HG02623 (cell line): ENCODE measurements around the gene MED22.
A peak's percentile ranks its signal among the peaks of the same experiment; 100 is the strongest.
"Not testable (repeated sequence)": the region's sequence is repeated elsewhere in the genome, so short reads cannot be mapped to it uniquely, and the experiment has no call there.

Experiments
- ATAC-seq: cut with Tn5 transposase; IDR thresholded peaks from one replicate; pipeline ENCODE4 v1.9.1; 2021; ENCODE audit warnings: moderate library complexity; ENCODE audit not compliant: unreplicated experiment

The MED22 gene

DNA sequence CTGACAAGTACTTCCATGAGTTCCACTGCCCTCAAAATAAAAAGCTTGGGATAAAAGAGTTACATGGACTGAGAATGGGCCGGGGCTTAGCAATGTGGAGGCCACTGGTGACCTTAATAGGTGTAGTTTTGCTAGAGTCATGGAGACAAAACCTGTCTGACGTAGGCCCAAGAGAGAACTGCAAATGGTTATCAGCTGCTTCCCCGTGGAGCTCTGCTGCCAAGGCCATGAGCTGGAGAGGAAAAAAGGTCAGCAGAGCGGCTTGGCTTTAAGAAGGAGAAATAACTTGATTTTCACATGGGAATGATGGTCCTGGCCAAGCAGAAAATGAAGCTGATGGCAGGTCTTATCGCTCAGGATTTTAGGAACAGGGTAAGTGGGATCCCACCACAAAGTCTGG, 8.3 kb downstream of the MED22 start:
- ATAC-seq: no peak

DNA sequence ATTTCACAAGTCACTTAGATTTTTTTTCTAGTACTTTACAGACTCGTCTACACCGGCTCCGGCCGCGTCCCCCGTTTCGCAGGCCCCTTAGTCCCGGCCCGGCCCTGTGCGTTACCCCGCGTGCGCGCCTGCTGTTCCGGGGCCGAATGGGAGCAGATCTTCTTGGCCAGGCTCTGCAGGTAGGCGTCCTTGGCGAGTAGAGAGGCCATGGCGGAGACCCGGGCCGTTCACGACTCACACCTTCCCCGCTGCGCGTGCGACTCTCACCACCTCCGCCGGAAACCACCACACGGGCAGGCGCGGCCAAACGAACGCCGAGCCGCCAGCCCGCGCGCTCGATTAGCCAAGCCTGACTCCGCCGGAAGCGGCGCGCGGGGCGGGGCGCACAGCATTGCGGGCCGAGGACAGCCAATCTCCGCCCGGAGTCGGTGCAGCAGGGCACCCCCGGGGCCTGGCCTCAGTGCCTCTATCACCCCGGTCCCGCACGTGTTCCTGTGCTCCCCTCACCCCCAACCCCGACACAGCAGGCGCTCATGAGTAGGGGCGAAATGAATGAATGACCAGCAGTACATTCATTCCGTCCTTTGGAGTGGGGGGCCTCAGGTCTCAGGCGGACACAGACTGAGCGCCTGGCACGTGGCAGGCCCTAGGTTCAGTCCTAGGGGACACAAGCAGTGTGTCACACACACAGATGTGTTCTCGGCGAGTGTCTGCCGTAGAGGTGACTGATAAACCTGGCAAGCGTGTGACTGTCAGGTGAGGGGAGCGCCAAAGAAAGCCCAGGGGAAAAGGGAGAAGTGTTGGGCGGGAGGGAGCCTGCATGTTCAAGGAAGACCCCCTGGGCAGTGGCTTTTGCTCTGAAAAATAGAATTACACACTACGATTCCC, 11.8 kb downstream of the MED22 start, which contains the start of gene SURF6:
SURF6 (minus strand) TSS at position 265 of the 888 bp plus-strand sequence; CDS start at position 209, 56 bp downstream.
- peak; percentile 85 for ATAC-seq

GRCh38 chr9:133334888-133335287, 13.0 kb downstream of the MED22 start:
- ATAC-seq: not testable (repeated sequence)

- ATAC-seq: no peak
Observed at GRCh38 chr9:133334161-133334560, 13.8 kb downstream of the MED22 start.

DNA sequence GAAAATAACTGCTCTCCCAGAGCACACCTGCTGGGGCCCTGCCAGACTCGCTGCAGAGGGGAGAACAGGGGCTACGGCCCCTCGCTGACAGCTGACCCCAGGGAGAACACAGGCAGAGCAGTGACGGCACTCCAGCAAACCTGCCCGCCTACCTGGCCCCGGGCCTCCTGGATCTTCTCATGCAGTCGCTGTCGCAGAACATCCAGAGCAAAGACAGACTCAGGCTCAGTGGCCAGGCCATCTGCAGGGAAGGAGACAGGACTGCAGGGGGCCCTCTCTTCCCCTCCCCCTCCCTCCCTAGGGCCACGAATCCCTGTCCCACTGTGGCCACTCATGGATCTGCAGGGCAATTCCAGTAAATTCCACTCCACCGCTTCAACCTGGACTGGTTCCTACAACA, 14.4 kb downstream of the MED22 start:
- ATAC-seq: no peak

- ATAC-seq: no peak
Observed at GRCh38 chr9:133333011-133333410, 14.9 kb downstream of the MED22 start.

- ATAC-seq: no peak
Observed at GRCh38 chr9:133332381-133332730, 15.6 kb downstream of the MED22 start.

- no peak for ATAC-seq
Observed at GRCh38 chr9:133331641-133332380, 16.1 kb downstream of the MED22 start.

- no peak for ATAC-seq
Observed at GRCh38 chr9:133331221-133331620, 16.7 kb downstream of the MED22 start.

GRCh38 chr9:133329306-133330156, 18.4 kb downstream of the MED22 start:
- ATAC-seq: not testable (repeated sequence)

- ATAC-seq: no peak
Observed at GRCh38 chr9:133327834-133328484, 20.0 kb downstream of the MED22 start.

DNA sequence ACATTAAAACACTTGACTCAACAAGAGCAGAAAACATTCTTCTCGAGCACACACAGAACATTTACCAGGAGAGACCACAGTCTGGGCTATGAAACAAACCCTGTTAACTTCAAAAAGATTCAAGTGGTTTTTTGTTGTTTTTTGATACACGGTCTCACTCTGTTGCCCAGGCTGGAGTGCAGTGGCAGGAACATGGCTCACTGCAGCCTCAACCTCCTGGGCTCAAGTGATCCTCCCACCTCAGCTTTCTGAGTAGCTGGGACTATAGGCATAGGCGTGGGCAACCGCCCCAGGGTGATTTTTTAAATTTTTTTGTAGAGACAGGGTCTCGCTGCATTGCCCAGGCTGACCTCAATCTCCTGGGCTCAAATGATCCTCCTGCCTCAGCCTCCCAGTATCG, 20.9 kb downstream of the MED22 start:
- ATAC-seq: not testable (repeated sequence)

DNA sequence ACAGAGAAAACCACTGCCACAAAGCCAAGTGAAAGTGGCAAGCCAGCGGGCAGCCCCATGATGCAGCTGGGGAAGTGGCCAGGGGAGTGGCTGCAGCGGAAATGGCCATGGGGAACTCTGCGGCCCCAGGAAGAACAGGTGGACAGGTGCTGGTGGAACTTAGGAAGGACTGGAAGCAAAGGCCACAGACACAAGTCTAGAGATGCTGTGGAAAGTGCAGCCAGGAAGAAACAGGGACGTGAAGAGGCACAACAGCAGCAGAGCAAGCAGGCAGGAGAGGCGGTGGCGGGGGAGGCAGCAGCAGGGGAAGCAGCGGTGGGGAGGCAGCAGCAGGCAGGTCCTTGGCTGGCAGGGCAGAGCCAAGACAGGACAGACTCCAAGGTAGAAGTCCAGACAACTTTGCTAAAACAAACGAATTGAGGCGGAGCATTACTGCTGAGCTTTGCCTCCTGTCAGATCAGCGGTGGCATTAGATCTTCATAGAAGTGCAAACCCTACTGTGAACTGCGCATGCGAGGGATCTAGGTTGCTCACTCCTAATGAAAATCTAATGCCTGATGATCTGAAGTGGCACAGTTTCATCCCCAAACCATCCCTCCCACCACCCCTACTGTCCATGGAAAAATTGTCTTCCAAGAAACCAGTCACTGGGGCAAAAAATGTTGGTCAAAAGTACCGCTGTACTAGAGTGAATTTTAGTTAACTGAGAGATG, 23.8 kb downstream of the MED22 start:
- no peak for ATAC-seq

GRCh38 chr9:133323211-133323610, 24.7 kb downstream of the MED22 start:
- no peak for ATAC-seq

- no peak for ATAC-seq
Observed at GRCh38 chr9:133322701-133323100, 25.2 kb downstream of the MED22 start.

DNA sequence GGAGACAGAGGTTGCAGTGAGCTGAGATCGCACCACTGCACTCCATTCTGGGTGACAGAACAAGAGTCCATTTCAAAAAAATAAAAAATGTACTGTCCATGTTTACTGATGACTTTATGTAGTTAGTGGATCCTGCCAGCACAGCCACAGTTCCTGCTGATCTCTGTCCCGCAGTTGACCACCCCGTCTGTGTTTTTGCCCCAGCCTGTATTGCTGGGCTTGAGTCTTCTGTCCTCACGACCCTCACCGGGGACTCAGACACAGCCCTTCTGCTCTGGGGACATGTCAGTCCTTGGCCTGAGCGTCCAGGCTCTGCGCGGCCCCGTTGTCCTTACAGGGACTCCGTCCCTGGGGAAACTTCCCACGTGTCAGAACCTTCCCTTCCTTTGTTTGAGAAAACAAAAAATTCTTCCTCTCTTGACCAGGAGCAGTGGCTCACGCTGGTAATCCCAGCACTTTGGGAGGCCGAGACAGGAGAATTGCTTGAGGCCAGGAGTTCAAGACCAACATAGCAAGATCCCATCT, 26.5 kb downstream of the MED22 start:
- no peak for ATAC-seq

GRCh38 chr9:133320421-133320881, 27.5 kb downstream of the MED22 start:
- ATAC-seq: no peak

DNA sequence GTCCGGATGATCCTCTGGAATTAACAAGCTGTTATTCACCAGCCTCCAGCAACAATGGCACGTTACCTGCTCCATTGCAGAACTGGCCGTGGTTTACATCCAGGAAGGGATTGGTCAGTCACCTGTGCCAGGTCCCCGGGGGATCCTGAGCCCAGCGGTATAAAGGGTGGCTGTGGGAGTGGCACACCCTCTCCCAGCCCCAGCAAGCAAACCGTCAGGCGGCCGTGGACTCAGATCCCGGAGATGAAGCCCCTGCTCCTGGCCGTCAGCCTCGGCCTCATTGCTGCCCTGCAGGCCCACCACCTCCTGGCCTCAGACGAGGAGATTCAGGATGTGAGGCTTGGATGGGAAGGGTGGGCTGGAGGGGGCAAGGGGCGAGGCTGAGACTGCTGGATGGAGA, 30.4 kb downstream of the MED22 start:
- ATAC-seq: not testable (repeated sequence)

GRCh38 chr9:133315997-133316396, 31.9 kb downstream of the MED22 start:
- ATAC-seq: no peak

- ATAC-seq: no peak
Observed at GRCh38 chr9:133309608-133310007, 38.3 kb downstream of the MED22 start.
